ENCODE results near the gene MUC2. TPM values are rescaled to one million over a fixed set of nuclear protein-coding genes. Genes with fewer than 3 reads are reported as not detected.
A peak's percentile ranks its signal among the peaks of the same experiment; 100 is the strongest.

The MUC2 gene
- total RNA-seq, 2 experiments from 2014 or later: not detected

DNA sequence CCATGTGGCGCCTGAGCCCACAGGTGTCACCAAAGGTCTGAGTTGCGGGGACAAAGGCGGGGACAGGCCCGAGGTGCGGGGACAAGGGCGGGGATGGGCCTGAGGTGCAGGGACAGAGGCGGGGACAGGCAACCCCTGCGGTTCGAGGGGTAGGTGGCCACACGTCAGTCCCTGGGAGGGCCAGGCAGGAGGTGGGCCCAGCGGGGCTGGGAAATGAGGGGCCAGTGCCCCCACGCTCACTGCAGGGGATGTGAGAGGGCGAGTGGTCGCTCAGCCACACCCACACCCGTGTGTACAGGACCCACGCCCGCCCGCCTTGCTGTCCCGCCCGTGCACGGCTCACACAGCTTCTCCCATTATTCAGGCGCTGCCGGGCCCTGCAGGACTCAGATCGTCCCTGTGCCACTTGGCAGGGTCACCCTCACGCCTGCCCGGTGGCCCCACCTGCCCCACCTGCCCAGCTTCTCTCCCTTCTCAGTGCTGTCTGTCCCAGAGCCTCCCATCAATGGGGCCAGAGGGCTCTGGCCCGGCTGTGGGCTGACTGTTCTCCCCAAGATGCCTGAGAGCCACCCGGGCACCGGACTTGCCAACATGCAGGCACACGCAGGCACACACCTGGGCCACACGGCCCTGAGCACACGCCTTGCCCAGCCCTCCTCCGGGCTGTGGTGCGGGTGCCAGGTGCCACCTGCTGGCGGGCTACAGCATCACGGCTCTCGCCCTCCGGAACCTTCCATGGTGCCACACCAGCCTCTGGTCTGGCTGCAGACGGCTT lies 23.9 kb upstream of the MUC2 start:
- CTCF ChIA-PET: interaction anchor here (0.9 to 1.7 kb wide), 3 partner anchors 75 to 203 kb away, joined by 3 to 7 read pairs (median 6); no protein-coding TSS in a partner anchor
- Mint-ChIP-seq H3K9me3 (no peaks in the 10 kb centered on the region), H3K27ac (no peak overlapping the region)

DNA sequence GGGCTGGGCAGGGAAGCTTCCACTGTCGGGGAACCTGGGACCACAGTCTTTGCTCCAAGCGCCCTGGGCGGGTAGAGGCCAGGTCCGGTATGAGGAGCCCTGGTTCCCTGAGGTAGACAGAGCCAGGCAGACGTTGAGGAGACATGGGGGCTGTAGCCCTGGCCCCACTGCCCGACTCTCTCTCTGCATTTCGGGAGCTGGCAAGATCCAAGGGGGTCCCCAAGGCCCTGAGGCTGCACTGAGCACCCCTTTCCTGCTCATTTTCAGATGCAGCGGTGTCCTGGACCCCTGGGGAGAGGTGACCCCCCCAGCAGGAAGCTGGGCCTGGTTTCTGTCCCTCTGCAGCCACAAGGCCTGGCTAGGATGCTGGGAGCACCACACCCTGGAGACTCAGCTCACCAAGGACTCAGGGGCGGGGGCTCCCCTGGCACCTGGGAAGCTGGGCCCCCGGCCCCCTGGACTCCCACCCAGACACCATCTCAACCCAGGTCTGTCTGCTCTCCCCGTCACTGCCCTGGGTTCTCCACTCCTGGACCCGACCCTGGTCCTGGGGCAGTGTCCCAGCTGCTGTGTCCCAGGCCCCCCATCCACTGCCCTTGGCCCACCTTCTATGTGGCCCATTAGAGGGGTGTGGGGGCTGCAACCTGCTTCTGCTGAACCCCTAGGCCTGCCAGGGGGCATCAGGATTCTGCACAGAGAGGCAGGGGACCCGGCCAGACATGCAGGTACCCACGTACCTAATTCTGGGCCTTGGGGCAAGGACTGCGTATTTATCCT lies 23.1 kb upstream of the MUC2 start:
- POLR2A ChIA-PET: no interaction called here
- Mint-ChIP-seq H3K27ac (no peak overlapping the region), H3K4me3 (no peak overlapping the region)

More for the DNA sequence above, 23.9 kb upstream of the MUC2 start:
- peak; percentile 78 for DNase-seq
- peaks cover 7% of the 10 kb centered on the region for H3K27me3 Mint-ChIP-seq
- H3K4me3 Mint-ChIP-seq: no peak overlapping the region
- POLR2A ChIA-PET: interaction anchor here (0.6 kb wide), 1 partner anchor 202 kb away, joined by 3 read pairs; no protein-coding TSS in a partner anchor
- peaks cover 1% of the 10 kb centered on the region for H3K4me1 Mint-ChIP-seq
- H3K36me3 Mint-ChIP-seq (ENCODE audit: low read depth): no peaks in the 10 kb centered on the region

DNA sequence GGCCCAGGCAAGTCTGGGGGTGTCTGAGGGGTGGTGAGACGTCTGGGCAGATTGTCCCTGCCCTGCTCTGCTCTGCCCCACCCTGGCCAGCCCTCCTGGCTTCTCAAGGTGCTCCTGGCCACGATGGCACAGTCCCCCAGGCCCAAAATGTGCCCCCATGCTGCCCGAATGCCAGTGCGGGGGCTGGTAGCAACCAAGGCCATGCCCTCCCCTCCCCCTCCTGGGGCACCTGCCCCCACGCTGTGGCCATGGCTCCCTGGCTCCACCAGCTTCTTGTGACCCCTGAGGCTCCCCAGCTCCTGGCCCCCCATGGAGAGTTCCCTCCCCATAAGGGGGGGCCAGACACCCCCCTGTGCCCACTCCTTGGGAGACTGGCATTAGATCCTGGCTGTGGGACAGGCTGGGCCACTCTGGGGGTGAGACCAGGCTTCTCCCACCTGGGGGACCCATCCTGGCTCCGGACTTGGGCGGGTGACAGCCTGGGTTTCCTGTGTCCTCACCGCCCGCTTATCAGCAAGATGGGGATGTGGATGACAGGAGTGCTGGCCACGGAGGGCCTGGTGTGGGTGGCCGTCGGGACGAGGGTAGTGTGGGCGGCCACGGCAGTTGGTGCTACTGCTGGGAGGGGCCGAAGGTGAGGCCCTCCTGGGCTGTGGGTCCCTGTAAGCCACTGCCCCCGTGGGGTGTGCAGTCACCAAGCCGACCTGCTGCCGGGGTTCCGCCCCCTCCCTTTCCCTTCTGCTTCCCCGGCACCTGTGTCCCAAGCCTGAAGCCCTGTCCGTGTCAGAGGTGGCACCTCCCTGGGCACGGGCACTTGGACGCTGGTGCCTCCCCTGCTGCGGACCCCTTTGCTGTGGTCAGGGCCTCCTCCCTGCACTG lies 22.3 kb upstream of the MUC2 start:
- DNase-seq: no peak
- Mint-ChIP-seq H3K36me3 (ENCODE audit: low read depth) (no peaks in the 10 kb centered on the region), H3K27me3 (peaks cover 1% of the 10 kb centered on the region), H3K9me3 (no peaks in the 10 kb centered on the region), H3K4me3 (no peak overlapping the region), H3K4me1 (peaks cover 1% of the 10 kb centered on the region), H3K27ac (no peak overlapping the region)
- ChIA-PET CTCF (interaction anchor here (1.7 kb wide), 1 partner anchor 204 kb away, joined by 7 read pairs; no protein-coding TSS in a partner anchor), POLR2A (no interaction called here)

More for the DNA sequence above, 23.1 kb upstream of the MUC2 start:
- Mint-ChIP-seq H3K4me1 (peaks cover 1% of the 10 kb centered on the region), H3K36me3 (ENCODE audit: low read depth) (no peaks in the 10 kb centered on the region), H3K9me3 (no peaks in the 10 kb centered on the region), H3K27me3 (peaks cover 4% of the 10 kb centered on the region)
- CTCF ChIA-PET: interaction anchor here (0.9 to 1.7 kb wide), 3 partner anchors 75 to 203 kb away, joined by 3 to 7 read pairs (median 6); no protein-coding TSS in a partner anchor
- no peak for DNase-seq

DNA sequence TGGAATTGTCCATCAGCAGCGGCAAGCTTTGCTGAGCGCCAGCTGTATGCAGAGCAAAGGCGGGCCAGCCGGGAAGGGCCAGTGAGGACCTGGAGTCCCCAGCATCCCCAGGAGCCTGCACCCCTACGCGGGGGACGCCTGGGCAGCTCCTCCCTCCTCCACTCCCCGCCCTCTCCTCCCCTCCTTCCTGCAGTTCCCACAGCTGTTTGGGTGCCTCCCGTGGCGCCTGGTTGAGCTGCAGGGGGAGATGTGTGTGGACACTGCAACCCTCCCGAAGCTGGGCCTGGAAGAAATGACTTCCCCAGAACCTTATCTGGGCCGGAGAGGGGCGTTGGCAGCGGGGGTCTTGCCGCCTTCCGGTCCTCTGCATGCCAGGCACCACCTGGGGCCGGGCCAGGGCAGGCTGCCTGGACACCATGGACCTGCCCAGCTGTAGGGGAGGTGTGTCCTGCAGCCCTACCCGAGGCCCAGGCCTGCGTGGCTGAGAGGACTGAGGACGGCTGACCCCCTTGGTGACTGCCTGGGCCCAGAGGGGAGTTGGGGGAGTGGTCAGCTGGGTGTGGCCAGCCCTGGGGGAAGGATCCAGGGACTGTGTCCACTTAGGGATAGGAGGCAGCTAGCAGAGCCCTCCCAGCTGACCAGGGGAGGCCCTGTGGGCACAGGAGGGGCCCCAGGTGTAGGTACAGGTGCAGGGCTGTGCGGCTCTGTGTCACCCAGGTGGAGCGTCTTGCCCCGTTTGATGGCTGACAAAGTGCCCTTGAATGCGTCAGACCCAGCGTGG lies 21.4 kb upstream of the MUC2 start:
- H3K36me3 Mint-ChIP-seq (ENCODE audit: low read depth): no peaks in the 10 kb centered on the region
- no peak overlapping the region for H3K27ac Mint-ChIP-seq
- DNase-seq: no peak
- H3K4me3 Mint-ChIP-seq: no peak overlapping the region
- ChIA-PET POLR2A (no interaction called here), CTCF (interaction anchor here (0.8 kb wide), 1 partner anchor 205 kb away, joined by 5 read pairs; no protein-coding TSS in a partner anchor)
- H3K27me3 Mint-ChIP-seq: peaks cover 6% of the 10 kb centered on the region
- H3K4me1 Mint-ChIP-seq: peaks cover 1% of the 10 kb centered on the region
- H3K9me3 Mint-ChIP-seq: no peaks in the 10 kb centered on the region

DNA sequence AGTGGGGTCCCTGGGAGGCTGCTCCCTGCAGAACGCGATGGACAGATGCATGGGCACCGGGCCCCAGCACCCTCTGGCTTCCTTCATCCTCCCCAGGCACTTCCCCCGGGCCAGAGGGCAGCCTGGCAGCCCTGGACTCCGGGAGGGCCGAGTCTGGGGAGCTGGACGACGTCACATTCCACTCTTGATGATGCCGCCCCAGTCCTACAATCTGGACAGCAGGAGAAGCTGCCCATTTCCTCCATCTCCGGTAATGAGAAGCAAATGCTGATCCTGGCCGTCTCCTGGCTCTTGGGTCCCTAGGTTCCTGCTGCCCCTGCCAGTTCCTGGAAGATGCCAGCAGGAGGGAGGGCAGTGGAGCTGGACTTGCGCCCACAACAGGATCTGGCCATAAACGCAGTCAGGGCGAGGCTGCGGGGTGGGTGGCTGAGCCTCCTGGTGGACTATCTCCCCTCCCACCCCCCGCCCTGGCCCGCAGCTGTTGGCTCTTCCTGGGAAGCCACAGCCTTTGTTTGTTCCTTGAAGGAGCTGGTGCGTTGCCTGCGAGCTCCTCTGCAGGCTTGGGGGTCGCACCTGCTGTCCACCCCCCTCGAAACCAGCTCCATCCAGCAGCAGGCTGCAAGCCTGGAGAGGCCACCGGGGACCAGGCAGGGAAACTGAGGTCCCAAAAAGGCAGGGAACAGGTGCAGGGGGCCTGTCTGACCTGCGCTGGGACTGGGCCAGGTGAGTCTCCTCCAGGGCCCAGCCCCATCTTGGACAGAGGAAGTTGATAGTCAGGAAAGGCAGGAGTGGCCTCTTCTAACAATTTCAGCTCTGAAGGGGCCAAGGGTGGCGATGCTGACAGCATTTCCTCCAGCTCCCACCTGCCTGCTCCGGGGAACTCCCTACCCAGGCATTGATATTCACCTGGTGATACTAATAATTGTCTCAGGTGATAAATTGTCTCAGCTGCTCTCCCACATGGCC lies 20.2 kb upstream of the MUC2 start:
- Mint-ChIP-seq H3K36me3 (ENCODE audit: low read depth) (no peaks in the 10 kb centered on the region), H3K27me3 (peaks cover 4% of the 10 kb centered on the region), H3K27ac (no peak overlapping the region), H3K9me3 (no peaks in the 10 kb centered on the region), H3K4me1 (peaks cover 1% of the 10 kb centered on the region), H3K4me3 (no peak overlapping the region)
- ChIA-PET CTCF (no interaction called here), POLR2A (interaction anchor here (0.9 kb wide), 1 partner anchor 142 kb away, joined by 3 read pairs; no protein-coding TSS in a partner anchor)
- no peak for DNase-seq

DNA sequence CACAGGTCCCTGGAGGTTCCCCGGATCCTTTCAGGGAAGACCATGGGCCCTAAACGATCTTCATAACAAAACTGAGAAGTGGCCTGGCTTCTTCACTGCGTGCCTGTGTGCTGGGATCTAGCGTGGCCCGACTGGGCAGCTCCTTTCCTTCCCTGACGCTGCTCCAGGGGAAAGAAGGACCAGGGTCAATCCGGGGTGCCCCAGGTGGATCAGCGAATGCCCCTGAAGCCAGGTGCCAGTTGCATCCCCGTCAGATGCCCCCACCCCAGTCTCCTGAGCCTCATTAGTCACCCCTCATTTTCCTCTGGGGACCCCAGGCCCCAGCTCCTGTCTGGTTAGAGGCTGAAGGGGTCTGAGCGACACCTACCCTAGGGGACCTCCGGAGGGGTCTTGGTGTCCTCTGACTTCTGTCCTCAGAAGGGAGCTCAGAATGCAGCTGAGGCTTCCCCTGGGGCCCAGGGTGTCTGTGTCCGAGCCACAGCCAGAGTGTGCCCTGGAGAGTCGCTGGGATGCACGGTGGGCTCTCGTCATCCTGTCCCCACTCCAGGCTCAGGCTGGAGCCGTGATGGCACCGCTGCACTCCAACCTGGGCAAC lies 19.5 kb upstream of the MUC2 start:
- Mint-ChIP-seq H3K4me3 (no peak overlapping the region), H3K4me1 (peaks cover 1% of the 10 kb centered on the region), H3K36me3 (ENCODE audit: low read depth) (no peaks in the 10 kb centered on the region), H3K27me3 (peaks cover 4% of the 10 kb centered on the region), H3K9me3 (no peaks in the 10 kb centered on the region), H3K27ac (no peak overlapping the region)
- POLR2A ChIA-PET: interaction anchor here (0.9 kb wide), 1 partner anchor 143 kb away, joined by 3 read pairs; no protein-coding TSS in a partner anchor
- CTCF ChIA-PET: no interaction called here
- no peak for DNase-seq

DNA sequence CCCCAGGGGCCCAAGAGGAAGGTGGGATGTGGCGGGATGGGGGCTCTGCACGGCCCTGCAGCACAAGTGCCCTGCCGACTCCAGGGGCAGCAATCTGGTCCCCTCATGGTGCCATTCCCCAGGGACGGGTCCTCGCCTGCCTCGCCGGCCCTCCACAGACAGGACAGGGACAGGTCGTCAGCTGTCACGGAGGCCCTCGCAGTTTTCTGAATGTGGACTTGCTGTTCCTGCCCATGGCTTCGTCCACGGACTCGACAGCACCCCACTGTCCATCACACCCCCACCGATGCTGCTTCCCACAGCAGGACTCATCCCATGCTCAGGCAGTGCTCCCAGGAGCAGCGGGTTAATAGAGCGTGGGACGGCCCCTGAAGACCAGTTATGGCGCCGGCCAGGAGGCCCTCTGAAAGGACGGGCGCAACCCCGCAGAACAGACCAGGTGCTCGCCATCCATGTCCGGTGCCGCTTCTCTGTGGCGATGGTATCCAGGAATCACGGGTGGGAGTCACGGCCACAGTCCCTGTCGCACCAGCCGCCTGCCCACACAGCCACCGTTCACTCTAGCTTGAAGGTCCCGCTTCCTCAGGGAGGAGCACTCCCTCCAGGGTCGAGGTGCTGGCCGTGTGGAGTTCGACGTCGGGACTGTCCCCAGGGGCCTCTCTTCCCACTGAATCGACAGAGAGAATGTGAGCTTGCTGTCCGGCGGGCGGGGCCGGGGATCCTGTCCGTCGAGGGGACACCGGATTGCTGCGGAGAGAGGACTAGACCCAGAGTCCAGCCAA lies 18.5 kb upstream of the MUC2 start:
- no peak overlapping the region for H3K4me3 Mint-ChIP-seq
- peaks cover 4% of the 10 kb centered on the region for H3K27me3 Mint-ChIP-seq
- no peaks in the 10 kb centered on the region for H3K36me3 Mint-ChIP-seq (ENCODE audit: low read depth)
- H3K4me1 Mint-ChIP-seq: no peaks in the 10 kb centered on the region
- H3K27ac Mint-ChIP-seq: no peak overlapping the region
- no peaks in the 10 kb centered on the region for H3K9me3 Mint-ChIP-seq
- CTCF ChIA-PET: interaction anchor here (1.3 kb wide), 1 partner anchor 8 kb away, joined by 3 read pairs; no protein-coding TSS in a partner anchor
- POLR2A ChIA-PET: no interaction called here
- DNase-seq: no peak

DNA sequence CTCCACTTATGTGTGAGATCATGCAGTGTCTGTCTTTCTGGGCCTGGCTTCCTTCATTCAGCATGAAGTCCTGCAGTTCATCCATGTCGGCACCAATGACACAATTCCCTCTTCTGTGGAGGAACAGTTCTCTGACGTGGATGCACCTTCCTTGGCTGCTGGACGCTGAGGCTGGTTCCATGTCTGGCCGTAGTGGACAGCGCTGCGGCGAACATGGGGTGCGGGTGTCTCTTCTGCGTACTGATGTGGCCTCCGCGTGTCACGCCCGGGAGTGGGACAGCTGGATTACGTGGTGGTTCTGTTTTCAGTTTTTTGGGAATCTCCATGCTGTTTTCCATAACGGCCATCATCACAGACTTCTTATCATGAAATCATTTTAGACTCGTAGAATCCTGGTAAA lies 16.9 kb upstream of the MUC2 start:
- CTCF ChIA-PET: interaction anchor here (1.3 kb wide), 1 partner anchor 10 kb away, joined by 3 read pairs; no protein-coding TSS in a partner anchor

DNA sequence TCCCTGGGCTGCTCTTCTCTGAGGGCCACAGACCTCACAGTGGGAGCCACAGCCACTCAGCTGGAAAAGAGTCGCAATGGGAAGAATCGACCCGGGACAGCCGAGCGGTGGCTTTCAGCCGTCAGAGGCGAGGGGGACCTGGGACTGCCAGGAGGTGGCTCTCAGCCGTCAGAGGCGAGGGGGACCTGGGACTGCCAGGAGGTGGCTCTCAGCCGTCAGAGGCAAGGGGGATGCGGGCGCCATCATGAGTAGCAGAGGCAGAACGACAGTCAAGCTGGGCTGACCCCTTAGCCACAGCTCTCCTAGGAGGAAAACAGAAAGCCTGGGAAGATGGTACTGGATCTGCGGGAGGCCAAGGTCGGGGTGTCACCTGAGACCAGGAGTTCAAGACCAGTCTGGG lies 14.9 kb upstream of the MUC2 start:
- CTCF ChIA-PET: no interaction called here
- no peak overlapping the region for H3K4me3 Mint-ChIP-seq
- H3K4me1 Mint-ChIP-seq: no peaks in the 10 kb centered on the region
- no peak overlapping the region for H3K27ac Mint-ChIP-seq
- H3K27me3 Mint-ChIP-seq: peaks cover 25% of the 10 kb centered on the region
- no peaks in the 10 kb centered on the region for H3K36me3 Mint-ChIP-seq (ENCODE audit: low read depth)
- DNase-seq: no peak
- POLR2A ChIA-PET: no interaction called here
- H3K9me3 Mint-ChIP-seq: peaks cover 4% of the 10 kb centered on the region

More for the DNA sequence above, 16.9 kb upstream of the MUC2 start:
- no peak overlapping the region for H3K27ac Mint-ChIP-seq
- POLR2A ChIA-PET: no interaction called here
- no peaks in the 10 kb centered on the region for H3K36me3 Mint-ChIP-seq (ENCODE audit: low read depth)
- DNase-seq: no peak
- H3K4me1 Mint-ChIP-seq: no peaks in the 10 kb centered on the region
- peaks cover 13% of the 10 kb centered on the region for H3K27me3 Mint-ChIP-seq
- peaks cover 4% of the 10 kb centered on the region for H3K9me3 Mint-ChIP-seq
- no peak overlapping the region for H3K4me3 Mint-ChIP-seq

DNA sequence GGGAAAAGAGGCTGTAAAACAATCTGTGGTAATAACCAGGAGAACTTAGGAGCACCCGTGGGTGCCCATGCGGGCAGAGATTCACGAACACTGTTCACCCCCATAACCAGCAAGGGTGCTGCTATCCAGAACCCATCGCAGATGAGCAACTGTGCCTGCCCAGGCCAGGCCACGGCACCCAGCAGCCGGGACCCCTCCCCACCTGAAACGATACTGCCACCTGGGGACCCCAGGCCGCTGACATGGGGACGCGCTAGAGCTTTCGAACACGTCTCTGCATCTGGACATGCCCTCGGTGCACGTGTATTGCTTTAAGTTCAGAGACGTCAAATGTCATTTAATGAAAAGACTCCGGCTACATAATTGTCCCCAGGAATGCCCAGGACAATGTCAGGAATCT lies 14.3 kb upstream of the MUC2 start:
- Mint-ChIP-seq H3K9me3 (peaks cover 4% of the 10 kb centered on the region), H3K36me3 (ENCODE audit: low read depth) (no peaks in the 10 kb centered on the region), H3K27me3 (peaks cover 25% of the 10 kb centered on the region), H3K27ac (no peak overlapping the region), H3K4me1 (no peaks in the 10 kb centered on the region), H3K4me3 (no peak overlapping the region)
- CTCF ChIA-PET: no interaction called here
- DNase-seq: no peak
- POLR2A ChIA-PET: no interaction called here
